Testis (tissue), 3 donors: ENCODE measurements around the gene STARD5. TPM values are rescaled to one million over a fixed set of nuclear protein-coding genes. Genes with fewer than 3 reads are reported as not detected.

ENCODE experiments used
- DNase-seq: peaks from one replicate; pipeline ENCODE4 v3.0.0-alpha.2; 2019
- H3K27ac ChIP-seq, 2 donors: fragments of 200-600 bp; sonication (generic); one replicate each; pipeline ENCODE4 v1.5.1; 2019
- H3K27me3 ChIP-seq: fragments of 200-600 bp; sonication (generic); one replicate; pipeline ENCODE4 v1.5.1; 2019
- H3K36me3 ChIP-seq: fragments of 200-600 bp; sonication (generic); one replicate; pipeline ENCODE4 v1.5.1; 2017; ENCODE audit warnings: low read depth; ENCODE audit errors: missing control alignments
- H3K4me1 ChIP-seq: fragments of 200-600 bp; sonication (generic); one replicate; pipeline ENCODE4 v1.5.1; 2019
- H3K4me3 ChIP-seq, 2 donors: fragments of 200-600 bp; sonication (generic); one replicate each; pipeline ENCODE4 v1.5.1; 2017 to 2019
- H3K9me3 ChIP-seq: fragments of 200-600 bp; sonication (generic); one replicate; pipeline ENCODE4 v1.5.1; 2017
- POLR2A ChIP-seq: fragments of 450-650 bp; IDR thresholded peaks from one replicate; pipeline ENCODE4 v1.6.1; 2017; ENCODE audit warnings: antibody characterized with exemption, mild to moderate bottlenecking, moderate library complexity
- WGBS, 2 donors: methylation state at CpG; one replicate each; pipeline ENCODE4 v1.1.5; 2018; 5-methylcytosine and 5-hydroxymethylcytosine counted together
- intact Hi-C: fragments of 100-400 bp; cut with DNase I; formaldehyde crosslinking; loops from one replicate; pipeline ENCODE4 v1.15.1; 2023; ENCODE audit warnings: low total_unique reads
- polyA plus RNA-seq: library from polyadenylated mRNA; stranded (reverse); fragments of 350-450 nt; fragmentation: Illumina TruSeq; extraction: RNeasy Lipid Tissue Mini Kit (QIAGEN cat#74804); gene quantifications from one replicate; pipeline ENCODE4 v1.2.3, GENCODE V29; 2014; ENCODE audit warnings: low read depth, low replicate concordance; ENCODE audit not compliant: insufficient read depth
- total RNA-seq, 2 donors: library from RNA; depleted of rRNA; stranded (reverse); fragments of >200 nt; gene quantifications; one replicate each; pipeline ENCODE4 v1.2.3, GENCODE V29; 2016
- TF ChIP-seq, protein P1 (sequence below), 3 experiments: fragments of 450-650 bp in 2 of 3; fragments of 200-600 bp in 1 of 3; sonication (generic) in 1 of 3; IDR thresholded peaks; one replicate each; pipeline ENCODE4 v1.5.1; 2016 to 2019; ENCODE audit warnings: antibody characterized with exemption in 3 of 3, mild to moderate bottlenecking in 2 of 3, moderate library complexity in 1 of 3

Gene STARD5
- total and polyA plus RNA-seq, 3 donors from 2014 or later, result 8.7 to 16.2 (median 15.7) TPM

- DNase-seq, result no peak
- TF ChIP-seq POLR2A, result no peak
- TF ChIP-seq, protein P1, sequence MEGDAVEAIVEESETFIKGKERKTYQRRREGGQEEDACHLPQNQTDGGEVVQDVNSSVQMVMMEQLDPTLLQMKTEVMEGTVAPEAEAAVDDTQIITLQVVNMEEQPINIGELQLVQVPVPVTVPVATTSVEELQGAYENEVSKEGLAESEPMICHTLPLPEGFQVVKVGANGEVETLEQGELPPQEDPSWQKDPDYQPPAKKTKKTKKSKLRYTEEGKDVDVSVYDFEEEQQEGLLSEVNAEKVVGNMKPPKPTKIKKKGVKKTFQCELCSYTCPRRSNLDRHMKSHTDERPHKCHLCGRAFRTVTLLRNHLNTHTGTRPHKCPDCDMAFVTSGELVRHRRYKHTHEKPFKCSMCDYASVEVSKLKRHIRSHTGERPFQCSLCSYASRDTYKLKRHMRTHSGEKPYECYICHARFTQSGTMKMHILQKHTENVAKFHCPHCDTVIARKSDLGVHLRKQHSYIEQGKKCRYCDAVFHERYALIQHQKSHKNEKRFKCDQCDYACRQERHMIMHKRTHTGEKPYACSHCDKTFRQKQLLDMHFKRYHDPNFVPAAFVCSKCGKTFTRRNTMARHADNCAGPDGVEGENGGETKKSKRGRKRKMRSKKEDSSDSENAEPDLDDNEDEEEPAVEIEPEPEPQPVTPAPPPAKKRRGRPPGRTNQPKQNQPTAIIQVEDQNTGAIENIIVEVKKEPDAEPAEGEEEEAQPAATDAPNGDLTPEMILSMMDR (IDR thresholded peaks at IDR 0.05), result no peak
- H3K27ac ChIP-seq, result no peak overlapping the region
- no peaks in the 10 kb centered on the region for H3K9me3 ChIP-seq
- peaks cover 13% of the 10 kb centered on the region for H3K4me1 ChIP-seq
- no peaks in the 10 kb centered on the region for H3K36me3 ChIP-seq
- intact Hi-C loops, result loop anchor here (10.0 kb wide), 1 partner anchor 57 kb away; no protein-coding TSS in a partner anchor
- WGBS, 2 donors, result 92 to 96% methylated on average over 2 of the region's 2 CpGs
- no peak overlapping the region for H3K4me3 ChIP-seq
- H3K27me3 ChIP-seq, result no peaks in the 10 kb centered on the region
These were observed 46.1 kb downstream of the STARD5 start for GRCh38 chr15:81277851-81278250.

GRCh38 chr15:81276967-81277366 lies 47.0 kb downstream of the STARD5 start:
- H3K36me3 ChIP-seq, result no peaks in the 10 kb centered on the region
- TF ChIP-seq, protein P1 (IDR thresholded peaks at IDR 0.05), result no peak
- no peak for TF ChIP-seq POLR2A
- no peaks in the 10 kb centered on the region for H3K27me3 ChIP-seq
- H3K4me3 ChIP-seq, result no peak overlapping the region
- no peak overlapping the region for H3K27ac ChIP-seq
- intact Hi-C loops, result loop anchor here (10.0 kb wide), 1 partner anchor 58 kb away; no protein-coding TSS in a partner anchor
- H3K9me3 ChIP-seq, result no peaks in the 10 kb centered on the region
- no peak for DNase-seq
- 90 to 92% methylated on average over 2 of the region's 2 CpGs for WGBS, 2 donors
- peaks cover 13% of the 10 kb centered on the region for H3K4me1 ChIP-seq

- DNase-seq, result no peak
These were observed 48.1 kb downstream of the STARD5 start for GRCh38 chr15:81275711-81276392.

GRCh38 chr15:81274931-81275707 lies 48.8 kb downstream of the STARD5 start:
- no peaks in the 10 kb centered on the region for H3K9me3 ChIP-seq
- no peaks in the 10 kb centered on the region for H3K27me3 ChIP-seq
- WGBS, 2 donors, result 21% methylated on average over 11 of the region's 11 CpGs
- no peak overlapping the region for H3K4me3 ChIP-seq
- no peaks in the 10 kb centered on the region for H3K36me3 ChIP-seq
- no peak for TF ChIP-seq POLR2A
- TF ChIP-seq, protein P1 (IDR thresholded peaks at IDR 0.05), result peak; percentile 78 to 93 (median 85)
- peaks cover 13% of the 10 kb centered on the region for H3K4me1 ChIP-seq
- no peak overlapping the region for H3K27ac ChIP-seq
- intact Hi-C loops, result loop anchor here (5.0 to 10.0 kb wide), 2 partner anchors 60 to 127 kb away; no protein-coding TSS in a partner anchor
- peak; percentile 78 for DNase-seq

More at GRCh38 chr15:81275711-81276392, 48.1 kb downstream of the STARD5 start:
- WGBS, 2 donors, result 46 to 53% methylated on average over 3 of the region's 3 CpGs
- intact Hi-C loops, result loop anchor here (10.0 kb wide), 1 partner anchor 59 kb away; no protein-coding TSS in a partner anchor
- no peaks in the 10 kb centered on the region for H3K9me3 ChIP-seq
- peaks cover 13% of the 10 kb centered on the region for H3K4me1 ChIP-seq
- no peaks in the 10 kb centered on the region for H3K36me3 ChIP-seq
- TF ChIP-seq, protein P1 (IDR thresholded peaks at IDR 0.05), result no peak
- no peak for TF ChIP-seq POLR2A
- no peaks in the 10 kb centered on the region for H3K27me3 ChIP-seq
- no peak overlapping the region for H3K4me3 ChIP-seq
- no peak overlapping the region for H3K27ac ChIP-seq
